MCF 10A (cell line): ENCODE data around the gene SNTG2. TPM values are rescaled to one million over a fixed set of nuclear protein-coding genes. Genes with fewer than 3 reads are reported as not detected.

Source experiments
- BruUV-seq: library from RNA; stranded (reverse); fragments of 400-500 nt; replicated peaks from 2 replicates; lab custom pipeline; 2021; lab: Mats Ljungman, UMichigan
- CTCF ChIA-PET: fragments of 300-600 bp; sonication (Branson Sonifier 250); formaldehyde crosslinking; extraction: SDS; loops from one replicate; lab custom pipeline; 2021; ENCODE audit warnings: antibody characterized with exemption, inconsistent platforms; lab: Yijun Ruan, JAX
- POLR2A ChIA-PET: fragments of 300-600, 350-650 bp; sonication (Branson Sonifier 250); formaldehyde crosslinking; extraction: SDS; loops from one replicate; lab custom pipeline; 2020; ENCODE audit warnings: antibody characterized with exemption, inconsistent platforms; lab: Yijun Ruan, JAX
- DNase-seq: peaks from one replicate; pipeline ENCODE4 v3.0.0-alpha.2; 2018; ENCODE audit not compliant: unreplicated experiment
- H3K27ac Mint-ChIP-seq: one replicate; pipeline ENCODE4 v1.8.0; 2022; ENCODE audit warnings: mild to moderate bottlenecking, low read depth, mixed read lengths; ENCODE audit not compliant: unreplicated experiment
- H3K27me3 Mint-ChIP-seq: one replicate; pipeline ENCODE4 v1.8.0; 2022; ENCODE audit warnings: mixed read lengths; ENCODE audit not compliant: insufficient read depth, unreplicated experiment
- H3K36me3 Mint-ChIP-seq: one replicate; pipeline ENCODE4 v1.8.0; 2022; ENCODE audit warnings: mild to moderate bottlenecking, moderate library complexity, mixed read lengths; ENCODE audit not compliant: insufficient read depth, unreplicated experiment
- H3K4me1 Mint-ChIP-seq: one replicate; pipeline ENCODE4 v1.8.0; 2022; ENCODE audit warnings: mixed read lengths; ENCODE audit not compliant: insufficient read depth, unreplicated experiment
- H3K4me3 Mint-ChIP-seq: one replicate; pipeline ENCODE4 v1.8.0; 2022; ENCODE audit warnings: mild to moderate bottlenecking, moderate library complexity, mixed read lengths; ENCODE audit not compliant: unreplicated experiment
- H3K9me3 Mint-ChIP-seq: one replicate; pipeline ENCODE4 v1.8.0; 2022; ENCODE audit warnings: mixed read lengths; ENCODE audit not compliant: unreplicated experiment
- intact Hi-C: fragments of 100-400 bp; cut with micrococcal nuclease; formaldehyde crosslinking; loops from 2 replicates; pipeline ENCODE4 v1.14.1; 2022
- total RNA-seq: library from RNA; stranded (reverse); gene quantifications from 2 replicates; pipeline ENCODE4 v1.2.3, GENCODE V29; 2022
- TF ChIP-seq, protein P1 (sequence below): fragments of 200-600 bp; IDR thresholded peaks from one replicate; pipeline ENCODE4 v1.8.0; 2022; ENCODE audit warnings: antibody characterized with exemption, mild to moderate bottlenecking; ENCODE audit not compliant: unreplicated experiment

The SNTG2 gene
- total RNA-seq, 1 experiment from 2014 or later = not detected

DNA sequence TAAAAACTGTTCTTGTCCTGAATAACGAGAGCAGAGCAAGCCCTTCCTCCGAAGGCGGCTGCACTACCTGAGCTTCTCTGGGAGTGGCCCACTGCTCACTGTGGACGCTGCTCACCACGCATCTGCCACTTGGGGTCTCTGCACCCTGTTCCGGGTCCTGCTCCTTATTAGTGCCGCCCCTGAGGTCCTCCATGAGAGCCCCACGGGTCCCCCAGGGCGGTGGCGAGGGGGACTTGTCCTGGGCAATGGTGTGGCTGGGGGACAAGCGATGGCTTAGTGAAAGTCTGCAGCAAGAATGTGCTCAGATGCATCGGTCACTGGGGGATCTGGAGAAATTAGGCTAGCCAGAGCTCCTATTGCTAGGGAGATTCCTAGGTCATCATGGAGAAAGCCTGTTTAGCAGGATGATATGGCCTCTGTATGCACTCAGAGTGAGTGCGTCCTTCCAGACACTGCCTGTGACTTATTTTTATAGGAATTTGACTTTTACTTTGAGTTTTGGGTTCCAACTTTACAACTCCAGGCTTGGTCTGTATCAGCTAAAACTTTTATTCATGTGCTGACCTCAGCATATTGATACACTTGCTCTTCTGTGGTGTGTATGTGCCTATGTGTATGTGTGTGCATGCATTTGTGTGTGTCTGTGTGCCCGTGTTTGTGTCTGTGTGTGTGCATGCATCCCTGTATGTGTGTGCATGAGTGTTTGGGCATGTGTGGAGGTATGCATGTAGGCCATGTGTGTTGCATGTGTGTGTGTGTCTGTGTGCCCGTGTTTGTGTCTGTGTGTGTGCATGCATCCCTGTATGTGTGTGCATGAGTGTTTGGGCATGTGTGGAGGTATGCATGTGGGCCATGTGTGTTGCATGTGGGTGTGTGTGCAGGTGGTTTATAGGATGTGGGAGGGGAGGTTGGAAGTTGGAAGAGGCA lies 129.5 kb downstream of the SNTG2 start:
- Mint-ChIP-seq H3K27ac (no peak overlapping the region), H3K27me3 (no peaks in the 10 kb centered on the region), H3K4me1 (no peaks in the 10 kb centered on the region), H3K9me3 (no peaks in the 10 kb centered on the region), H3K4me3 (no peak overlapping the region), H3K36me3 (no peaks in the 10 kb centered on the region)
- no peak for DNase-seq
- intact Hi-C loops = no loop called here
- BruUV-seq = no TSS peak
- POLR2A ChIA-PET = interaction anchor here (0.6 kb wide), 1 partner anchor 397 kb away, joined by 3 read pairs; no protein-coding TSS in a partner anchor
- CTCF ChIA-PET = no interaction called here
- TF ChIP-seq, protein P1, sequence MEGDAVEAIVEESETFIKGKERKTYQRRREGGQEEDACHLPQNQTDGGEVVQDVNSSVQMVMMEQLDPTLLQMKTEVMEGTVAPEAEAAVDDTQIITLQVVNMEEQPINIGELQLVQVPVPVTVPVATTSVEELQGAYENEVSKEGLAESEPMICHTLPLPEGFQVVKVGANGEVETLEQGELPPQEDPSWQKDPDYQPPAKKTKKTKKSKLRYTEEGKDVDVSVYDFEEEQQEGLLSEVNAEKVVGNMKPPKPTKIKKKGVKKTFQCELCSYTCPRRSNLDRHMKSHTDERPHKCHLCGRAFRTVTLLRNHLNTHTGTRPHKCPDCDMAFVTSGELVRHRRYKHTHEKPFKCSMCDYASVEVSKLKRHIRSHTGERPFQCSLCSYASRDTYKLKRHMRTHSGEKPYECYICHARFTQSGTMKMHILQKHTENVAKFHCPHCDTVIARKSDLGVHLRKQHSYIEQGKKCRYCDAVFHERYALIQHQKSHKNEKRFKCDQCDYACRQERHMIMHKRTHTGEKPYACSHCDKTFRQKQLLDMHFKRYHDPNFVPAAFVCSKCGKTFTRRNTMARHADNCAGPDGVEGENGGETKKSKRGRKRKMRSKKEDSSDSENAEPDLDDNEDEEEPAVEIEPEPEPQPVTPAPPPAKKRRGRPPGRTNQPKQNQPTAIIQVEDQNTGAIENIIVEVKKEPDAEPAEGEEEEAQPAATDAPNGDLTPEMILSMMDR = no peak

DNA sequence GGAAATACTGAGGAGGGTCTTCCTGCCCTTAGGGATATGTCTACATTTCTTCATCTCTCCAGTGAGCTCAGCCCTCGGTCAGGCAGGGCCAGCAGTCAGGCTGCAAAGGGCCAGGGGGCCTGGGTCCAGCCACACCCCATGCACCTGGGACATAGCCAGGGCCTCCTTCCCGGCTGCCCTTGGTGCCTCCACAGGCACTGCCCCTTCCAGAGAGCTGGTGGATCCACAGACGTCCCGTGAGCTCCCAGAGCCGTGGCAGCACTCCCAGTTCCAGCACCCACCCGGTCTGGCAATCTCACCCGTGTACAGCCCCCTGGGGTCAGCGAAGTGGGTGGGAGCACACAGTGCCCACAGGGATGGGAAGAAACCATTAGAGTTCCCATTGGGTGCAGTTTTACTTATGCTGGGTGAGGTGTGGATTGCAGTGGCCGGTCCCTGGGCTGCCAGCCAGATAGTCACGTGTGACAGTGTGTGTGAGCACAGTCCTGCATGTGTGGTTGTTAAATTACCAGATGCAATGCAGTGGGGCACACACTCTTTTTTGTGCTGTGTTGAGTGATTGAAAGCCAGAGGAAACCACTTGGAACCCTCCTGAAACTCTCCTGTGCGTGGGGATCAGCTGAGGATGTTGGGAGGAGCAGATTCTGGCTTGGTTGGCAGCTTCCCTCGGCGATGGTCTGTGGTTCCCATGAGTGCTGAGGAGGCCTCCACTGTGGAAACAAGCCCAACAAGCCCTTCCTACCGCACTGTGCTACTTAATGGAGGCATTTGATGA lies 131.0 kb downstream of the SNTG2 start:
- intact Hi-C loops = no loop called here
- POLR2A ChIA-PET = no interaction called here
- no peak for DNase-seq
- Mint-ChIP-seq H3K27ac (no peak overlapping the region), H3K27me3 (no peaks in the 10 kb centered on the region), H3K4me3 (no peak overlapping the region), H3K9me3 (no peaks in the 10 kb centered on the region), H3K36me3 (no peaks in the 10 kb centered on the region), H3K4me1 (no peaks in the 10 kb centered on the region)
- no TSS peak for BruUV-seq
- CTCF ChIA-PET = interaction anchor here (0.6 kb wide), 1 partner anchor 20 kb away, joined by 3 read pairs; no protein-coding TSS in a partner anchor
- TF ChIP-seq, protein P1 = no peak

DNA sequence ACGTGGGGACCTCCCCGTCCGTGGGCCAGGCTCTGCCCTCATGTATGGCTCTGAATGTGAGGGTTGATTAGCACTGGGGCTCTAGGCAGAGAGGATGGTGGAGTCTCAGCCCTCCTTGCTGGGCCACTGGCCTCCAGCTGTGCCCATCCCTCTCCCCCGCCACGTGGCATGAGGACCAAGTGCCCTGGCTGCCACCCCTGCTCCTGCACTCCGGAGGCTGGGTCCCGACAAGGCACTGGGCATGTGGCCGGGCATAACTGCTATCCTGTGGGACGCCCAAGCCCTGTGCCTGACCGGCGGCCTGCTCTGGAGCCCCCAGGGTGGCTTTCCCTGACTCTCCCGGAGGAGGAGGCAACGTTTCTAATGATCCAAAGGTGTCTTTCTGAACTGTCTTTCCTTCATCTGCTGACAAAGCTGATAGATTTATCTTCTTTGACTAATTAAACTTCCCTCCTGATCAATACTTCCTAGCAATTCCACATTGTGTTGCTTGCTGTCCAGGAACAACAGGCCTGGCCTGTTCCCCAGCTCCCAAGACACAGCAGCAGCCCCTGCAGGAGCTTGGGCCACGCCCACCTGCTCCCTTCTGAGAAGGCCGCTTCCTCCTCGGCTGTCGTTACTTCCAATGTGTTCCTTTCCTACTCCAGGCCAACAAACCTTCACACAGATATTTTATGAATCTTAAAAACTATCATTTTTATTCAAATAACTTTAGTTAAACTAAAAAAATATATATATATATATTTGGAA lies 132.0 kb downstream of the SNTG2 start:
- no peaks in the 10 kb centered on the region for H3K36me3 Mint-ChIP-seq
- H3K9me3 Mint-ChIP-seq = no peaks in the 10 kb centered on the region
- no TSS peak for BruUV-seq
- intact Hi-C loops = no loop called here
- no peak overlapping the region for H3K27ac Mint-ChIP-seq
- POLR2A ChIA-PET = interaction anchor here (0.5 kb wide), 1 partner anchor 26 kb away, joined by 3 read pairs; no protein-coding TSS in a partner anchor
- no peak overlapping the region for H3K4me3 Mint-ChIP-seq
- CTCF ChIA-PET = interaction anchor here (0.6 to 0.7 kb wide), 3 partner anchors 19 to 149 kb away, joined by 3 read pairs; no protein-coding TSS in a partner anchor
- TF ChIP-seq, protein P1 = no peak
- no peaks in the 10 kb centered on the region for H3K27me3 Mint-ChIP-seq
- no peaks in the 10 kb centered on the region for H3K4me1 Mint-ChIP-seq
- DNase-seq = no peak
